HG03469 (cell line): ENCODE data around the gene CLSTN2.

Experiments
- ATAC-seq: cut with Tn5 transposase; IDR thresholded peaks from one replicate; pipeline ENCODE4 v1.9.1; 2021; ENCODE audit warnings: mild to moderate bottlenecking, moderate library complexity, moderate number of reproducible peaks; ENCODE audit not compliant: unreplicated experiment

CLSTN2 gene

GRCh38 chr3:140529558-140529957 is 594.6 kb downstream of the CLSTN2 start:
- ATAC-seq: no peak

GRCh38 chr3:140530131-140530530 is 595.1 kb downstream of the CLSTN2 start:
- no peak for ATAC-seq

DNA sequence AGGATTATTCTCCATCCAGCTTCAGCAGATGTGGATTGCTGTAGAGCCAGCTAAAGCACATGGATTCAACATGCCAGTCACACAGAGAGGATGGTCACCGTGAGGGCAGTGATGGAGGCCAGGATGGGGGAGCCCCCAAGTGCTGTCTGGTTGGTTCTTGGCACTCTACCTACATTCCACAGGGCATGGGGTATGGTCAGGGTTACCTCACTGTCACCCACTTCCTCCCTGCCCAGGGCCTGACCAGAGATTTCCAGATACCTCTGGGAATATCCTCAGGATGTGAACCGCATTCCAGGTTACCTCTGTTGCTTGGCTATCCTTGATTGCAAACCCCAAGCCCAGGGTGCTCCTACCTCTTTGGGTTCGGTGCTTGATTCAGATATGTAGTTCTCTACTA is 595.6 kb downstream of the CLSTN2 start:
- no peak for ATAC-seq

GRCh38 chr3:140532793-140533330 is 597.9 kb downstream of the CLSTN2 start:
- ATAC-seq: no peak

DNA sequence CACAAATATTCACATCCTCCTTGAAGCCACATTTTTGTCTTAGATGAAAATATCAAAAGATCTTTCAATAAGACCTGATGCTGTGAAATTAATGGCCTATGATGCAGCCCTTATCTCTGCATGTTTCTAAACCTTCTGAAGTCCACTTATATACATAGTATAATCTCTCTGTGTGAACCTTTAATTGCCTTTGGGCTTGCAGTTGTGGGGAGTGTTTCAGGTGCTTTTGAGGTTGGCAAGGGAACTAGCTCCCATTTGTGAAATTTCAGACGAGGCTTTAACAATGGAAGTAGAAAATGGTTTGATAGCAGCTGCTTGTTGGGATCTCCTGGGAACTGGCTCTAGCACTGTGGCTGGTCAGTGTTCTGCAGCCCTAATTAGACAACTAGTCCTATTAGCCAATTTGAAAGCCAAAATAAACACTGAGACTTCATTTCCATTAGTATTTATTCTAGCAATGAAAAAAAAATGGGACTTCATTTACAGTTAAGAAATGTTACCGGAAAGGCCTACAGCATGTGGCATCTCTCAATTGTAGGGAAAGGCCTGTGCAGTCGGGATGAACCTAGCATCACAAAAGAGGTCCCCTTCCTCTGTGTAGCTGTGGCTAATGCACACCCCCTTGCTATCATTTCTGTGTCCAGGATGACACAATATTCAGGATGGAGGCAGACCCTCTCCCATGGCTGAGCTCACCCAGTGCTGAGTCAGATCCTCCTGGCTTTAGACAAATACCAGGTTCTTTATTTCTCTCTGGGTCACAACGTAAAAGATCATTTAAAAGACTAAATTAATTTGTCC is 602.1 kb downstream of the CLSTN2 start:
- no peak for ATAC-seq

- no peak for ATAC-seq
Measured at GRCh38 chr3:140537727-140538082, 602.7 kb downstream of the CLSTN2 start.

GRCh38 chr3:140540262-140540661 is 605.3 kb downstream of the CLSTN2 start:
- peak; percentile 52 for ATAC-seq

- ATAC-seq: no peak
Measured at GRCh38 chr3:140541975-140542653, 607.1 kb downstream of the CLSTN2 start.

DNA sequence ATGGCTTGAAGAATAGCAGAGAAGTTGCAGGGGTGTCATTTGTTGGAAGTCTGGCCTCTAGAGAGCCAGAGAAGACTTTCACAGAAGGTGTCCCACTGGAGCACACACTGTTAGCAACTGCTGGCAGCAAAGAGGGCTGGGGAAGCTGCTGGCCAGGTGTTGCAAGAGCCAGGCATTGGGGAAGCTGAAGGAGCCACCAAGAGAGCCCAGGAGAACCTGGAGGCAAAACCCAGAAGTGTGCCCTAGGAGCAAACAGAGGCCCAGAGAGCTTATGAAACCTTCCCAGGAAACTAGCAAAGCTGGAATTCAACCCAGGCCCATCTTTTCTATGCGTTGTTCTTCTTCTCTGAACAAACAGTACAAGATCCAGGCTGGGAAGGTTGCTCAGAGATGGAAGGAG is 610.2 kb downstream of the CLSTN2 start:
- ATAC-seq: no peak

DNA sequence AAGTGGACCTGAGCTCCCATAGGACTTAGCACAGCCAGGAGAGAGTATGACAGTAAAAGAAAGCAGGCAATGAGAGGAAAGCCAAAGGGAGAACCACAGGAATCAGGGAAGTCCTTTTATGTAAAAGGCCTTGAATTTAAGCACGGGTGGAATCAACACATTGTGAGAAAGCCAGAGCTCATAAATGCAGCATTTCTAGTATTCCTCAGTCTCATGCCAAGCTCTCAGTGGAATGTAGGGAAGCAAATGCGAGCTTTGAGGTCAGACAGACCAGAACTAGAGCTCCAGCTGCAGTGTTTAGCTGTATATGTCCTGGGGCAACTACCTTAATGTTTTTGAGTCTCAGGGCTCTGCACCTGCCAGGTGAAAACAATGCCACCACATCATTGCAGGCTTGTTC is 610.8 kb downstream of the CLSTN2 start:
- ATAC-seq: no peak

GRCh38 chr3:140546649-140547048 is 611.7 kb downstream of the CLSTN2 start:
- ATAC-seq: no peak

DNA sequence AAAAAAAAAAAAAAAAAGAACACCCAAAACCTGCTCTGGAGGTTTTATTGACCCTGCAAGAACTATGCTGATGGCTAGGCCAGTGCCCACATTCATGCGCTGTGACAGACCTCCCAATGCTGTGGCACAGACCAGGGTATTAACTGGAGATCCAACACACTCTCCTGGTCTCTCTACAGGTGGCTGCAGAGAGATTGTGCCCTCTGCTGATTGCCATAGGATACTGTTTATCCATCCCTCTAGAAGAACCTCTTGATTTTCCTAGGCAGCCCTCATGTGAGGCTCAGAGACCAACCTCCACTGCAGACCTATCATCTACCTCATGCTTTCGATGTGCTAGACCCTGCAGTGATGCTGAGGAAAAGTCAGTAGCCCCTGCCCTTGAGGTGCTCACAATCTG is 617.4 kb downstream of the CLSTN2 start:
- ATAC-seq: no peak

- ATAC-seq: no peak
Measured at GRCh38 chr3:140552898-140553297, 617.9 kb downstream of the CLSTN2 start.

- no peak for ATAC-seq
Measured at GRCh38 chr3:140553591-140553990, 618.6 kb downstream of the CLSTN2 start.

- no peak for ATAC-seq
Measured at GRCh38 chr3:140555666-140556065, 620.7 kb downstream of the CLSTN2 start.

- no peak for ATAC-seq
Measured at GRCh38 chr3:140557476-140557875, 622.5 kb downstream of the CLSTN2 start.

GRCh38 chr3:140559546-140559945 is 624.6 kb downstream of the CLSTN2 start:
- no peak for ATAC-seq

GRCh38 chr3:140563206-140563760 is 628.3 kb downstream of the CLSTN2 start:
- ATAC-seq: no peak

- no peak for ATAC-seq
Measured at GRCh38 chr3:140568131-140568530, 633.1 kb downstream of the CLSTN2 start.

- ATAC-seq: no peak
Measured at GRCh38 chr3:140568842-140569520, 634.0 kb downstream of the CLSTN2 start.

GRCh38 chr3:140570602-140571001 is 635.6 kb downstream of the CLSTN2 start:
- no peak for ATAC-seq
